ENCODE data around the gene ABCC9. TPM values are rescaled to one million over a fixed set of nuclear protein-coding genes. Genes with fewer than 3 reads are reported as not detected.

Gene ABCC9
- total and polyA plus RNA-seq, 10 donors: 0.42 to 21.8 (median 14.2) TPM

DNA sequence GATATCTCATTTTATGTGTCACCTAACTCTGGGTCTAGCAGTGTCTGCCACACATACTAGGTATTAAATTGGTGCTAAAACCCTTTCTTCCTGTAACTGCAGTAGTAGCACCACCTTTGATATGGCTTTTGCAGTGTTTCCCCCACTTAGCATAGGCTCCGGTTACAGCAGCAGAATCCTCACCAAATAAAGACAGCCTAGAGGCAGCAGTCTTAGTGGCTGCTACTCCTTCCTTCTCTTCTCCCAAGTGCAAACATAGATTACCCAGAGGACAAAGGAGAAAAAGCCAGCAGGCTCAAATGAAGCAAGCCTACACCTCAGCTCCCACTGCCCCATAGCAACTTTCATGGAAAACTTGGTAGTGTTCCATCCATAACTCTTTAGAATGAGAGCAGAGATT, 30.1 kb upstream of the ABCC9 start:
- no peaks in the 10 kb centered on the region for H3K4me1 ChIP-seq
- no peak overlapping the region for H3K4me3 ChIP-seq
- DNase-seq: no peak
- TF ChIP-seq CTCF (IDR thresholded peaks at IDR 0.05 in 8 of 11, conservative IDR thresholded peaks at IDR 0.05 in 3 of 11) (no peak), POLR2AphosphoS5 (IDR thresholded peaks at IDR 0.05) (no peak), POLR2A (IDR thresholded peaks at IDR 0.05) (no peak)
- H3K36me3 ChIP-seq: no peaks in the 10 kb centered on the region
- H3K27ac ChIP-seq: no peak overlapping the region
- intact Hi-C loops (cut with DNase I; ENCODE audit: low total_unique reads): no loop called here
- no peaks in the 10 kb centered on the region for H3K27me3 ChIP-seq (replicated peaks in 1 of 7)
- peaks cover 0 to 8% (median 0%) of the 10 kb centered on the region in 8 donors for H3K9me3 ChIP-seq
- 29 to 37% (median 33%) methylated on average over 1 of the region's 1 CpG for WGBS, 5 donors

DNA sequence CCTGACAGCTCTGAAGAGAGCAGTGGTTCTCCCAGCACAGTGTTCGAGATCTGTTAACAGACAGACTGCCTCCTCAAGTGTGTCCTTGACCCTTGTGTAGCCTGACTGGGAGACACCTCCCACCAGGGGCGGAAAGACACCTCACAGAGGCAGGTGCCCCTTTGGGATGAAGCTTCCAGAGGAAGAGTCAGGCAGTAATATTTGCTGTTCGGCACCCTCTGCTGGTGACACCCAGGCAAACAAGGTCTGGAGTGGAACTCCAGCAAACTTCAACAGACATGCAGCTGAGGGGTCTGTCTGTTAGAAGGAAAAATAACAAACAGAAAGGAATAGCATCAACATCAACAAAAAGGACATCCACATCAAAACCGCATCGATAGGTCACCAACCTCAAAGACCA, 21.6 kb upstream of the ABCC9 start:
- intact Hi-C loops (cut with DNase I; ENCODE audit: low total_unique reads): no loop called here
- peaks cover 0 to 17% (median 1%) of the 10 kb centered on the region in 8 donors for H3K9me3 ChIP-seq
- H3K27ac ChIP-seq: no peak overlapping the region
- DNase-seq: no peak
- H3K4me1 ChIP-seq: no peaks in the 10 kb centered on the region
- 84 to 95% (median 90%) methylated on average over 5 of the region's 5 CpGs for WGBS, 5 donors
- no peak overlapping the region for H3K4me3 ChIP-seq
- no peaks in the 10 kb centered on the region for H3K36me3 ChIP-seq
- TF ChIP-seq POLR2A (IDR thresholded peaks at IDR 0.05) (no peak), POLR2AphosphoS5 (IDR thresholded peaks at IDR 0.05) (no peak), CTCF (IDR thresholded peaks at IDR 0.05 in 8 of 11, conservative IDR thresholded peaks at IDR 0.05 in 3 of 11) (no peak)
- H3K27me3 ChIP-seq (replicated peaks in 1 of 7): no peaks in the 10 kb centered on the region

- DNase-seq: no peak
- 84 to 90% (median 87%) methylated on average over 4 to 5 of the region's 5 CpGs for WGBS, 5 donors
- intact Hi-C loops (cut with DNase I; ENCODE audit: low total_unique reads): no loop called here
- no peak overlapping the region for H3K27ac ChIP-seq
- no peak overlapping the region for H3K4me3 ChIP-seq
- TF ChIP-seq CTCF (IDR thresholded peaks at IDR 0.05 in 8 of 11, conservative IDR thresholded peaks at IDR 0.05 in 3 of 11): no peak
- TF ChIP-seq POLR2A (IDR thresholded peaks at IDR 0.05): no peak
- TF ChIP-seq POLR2AphosphoS5 (IDR thresholded peaks at IDR 0.05): no peak
- H3K4me1 ChIP-seq: no peaks in the 10 kb centered on the region
- H3K36me3 ChIP-seq: no peaks in the 10 kb centered on the region
- no peaks in the 10 kb centered on the region for H3K27me3 ChIP-seq (replicated peaks in 1 of 7)
- peaks cover 0 to 16% (median 0%) of the 10 kb centered on the region in 8 donors for H3K9me3 ChIP-seq
Observed at GRCh38 chr12:21962236-21962635, 21.0 kb upstream of the ABCC9 start.

DNA sequence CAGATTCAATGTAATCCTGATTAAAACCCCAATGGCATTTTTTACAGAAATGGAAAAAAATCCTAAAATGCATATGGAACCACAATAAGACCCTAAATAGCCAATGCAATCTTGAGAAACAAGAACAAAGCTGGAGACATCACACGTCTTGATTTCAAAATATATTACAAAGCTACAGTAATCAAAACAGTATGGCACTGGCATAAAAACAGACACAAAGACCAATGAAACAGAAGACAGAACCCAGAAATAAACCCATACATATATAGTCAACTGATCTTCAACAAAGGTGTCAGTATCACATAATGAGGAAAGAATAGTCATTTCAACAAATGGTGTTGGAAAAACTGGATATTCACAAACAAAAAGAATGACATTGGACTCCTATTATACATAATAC, 9.4 kb upstream of the ABCC9 start:
- WGBS, 5 donors: 76 to 91% (median 82%) methylated on average over 1 of the region's 1 CpG
- intact Hi-C loops (cut with DNase I; ENCODE audit: low total_unique reads): no loop called here

More for the DNA sequence above, 9.4 kb upstream of the ABCC9 start:
- H3K36me3 ChIP-seq: no peaks in the 10 kb centered on the region
- peaks cover 3 to 61% (median 49%) of the 10 kb centered on the region in 8 donors for H3K9me3 ChIP-seq
- no peaks in the 10 kb centered on the region for H3K4me1 ChIP-seq
- DNase-seq: no peak
- no peak overlapping the region for H3K4me3 ChIP-seq
- no peaks in the 10 kb centered on the region for H3K27me3 ChIP-seq (replicated peaks in 1 of 7)
- no peak overlapping the region for H3K27ac ChIP-seq
- TF ChIP-seq CTCF (IDR thresholded peaks at IDR 0.05 in 8 of 11, conservative IDR thresholded peaks at IDR 0.05 in 3 of 11) (no peak), POLR2AphosphoS5 (IDR thresholded peaks at IDR 0.05) (no peak)

All from spleen (tissue), 11 donors.